Calu3 (cell line): ENCODE results near the gene CHRNA4. TPM values are rescaled to one million over a fixed set of nuclear protein-coding genes. Genes with fewer than 3 reads are reported as not detected.

Experiments used
- BruUV-seq: library from RNA; stranded (reverse); fragments of 400-500 nt; replicated peaks from 2 replicates; lab custom pipeline; 2021; lab: Mats Ljungman, UMichigan
- CTCF ChIA-PET: fragments of 300-600 bp; sonication (Branson Sonifier 250); formaldehyde crosslinking; loops from one replicate; lab custom pipeline; 2022; ENCODE audit warnings: antibody characterized with exemption; lab: Charles Lee
- DNase-seq: peaks from one replicate; pipeline ENCODE4 v3.0.0; 2022
- H3K27ac Mint-ChIP-seq: one replicate; pipeline ENCODE4 v1.8.0; 2022; ENCODE audit warnings: mixed read lengths; ENCODE audit not compliant: unreplicated experiment
- H3K27me3 Mint-ChIP-seq: one replicate; pipeline ENCODE4 v1.8.0; 2022; ENCODE audit warnings: mixed read lengths; ENCODE audit not compliant: unreplicated experiment
- H3K36me3 Mint-ChIP-seq: one replicate; pipeline ENCODE4 v1.8.0; 2022; ENCODE audit warnings: mild to moderate bottlenecking, moderate library complexity, mixed read lengths; ENCODE audit not compliant: insufficient read depth, unreplicated experiment
- H3K4me1 Mint-ChIP-seq: one replicate; pipeline ENCODE4 v1.8.0; 2022; ENCODE audit warnings: mild to moderate bottlenecking, low read depth, mixed read lengths; ENCODE audit not compliant: unreplicated experiment
- H3K4me3 Mint-ChIP-seq: one replicate; pipeline ENCODE4 v1.8.0; 2022; ENCODE audit warnings: mild to moderate bottlenecking, low read depth, moderate library complexity, mixed read lengths; ENCODE audit not compliant: unreplicated experiment
- H3K9me3 Mint-ChIP-seq: one replicate; pipeline ENCODE4 v1.8.0; 2022; ENCODE audit warnings: low read depth, mixed read lengths; ENCODE audit not compliant: unreplicated experiment
- intact Hi-C: fragments of 100-400 bp; cut with micrococcal nuclease; formaldehyde crosslinking; loops from one replicate; pipeline ENCODE4 v1.10.0; 2022; ENCODE audit not compliant: unreplicated experiment
- total RNA-seq: library from RNA; stranded (reverse); gene quantifications from 2 replicates; pipeline ENCODE4 v1.2.3, GENCODE V29; 2022
- TF ChIP-seq, protein P1 (sequence below): fragments of 200-600 bp; IDR thresholded peaks from one replicate; pipeline ENCODE4 v1.8.0; 2022; ENCODE audit warnings: antibody characterized with exemption; ENCODE audit not compliant: unreplicated experiment

The CHRNA4 gene
- total RNA-seq, 1 experiment from 2014 or later, result not detected

DNA sequence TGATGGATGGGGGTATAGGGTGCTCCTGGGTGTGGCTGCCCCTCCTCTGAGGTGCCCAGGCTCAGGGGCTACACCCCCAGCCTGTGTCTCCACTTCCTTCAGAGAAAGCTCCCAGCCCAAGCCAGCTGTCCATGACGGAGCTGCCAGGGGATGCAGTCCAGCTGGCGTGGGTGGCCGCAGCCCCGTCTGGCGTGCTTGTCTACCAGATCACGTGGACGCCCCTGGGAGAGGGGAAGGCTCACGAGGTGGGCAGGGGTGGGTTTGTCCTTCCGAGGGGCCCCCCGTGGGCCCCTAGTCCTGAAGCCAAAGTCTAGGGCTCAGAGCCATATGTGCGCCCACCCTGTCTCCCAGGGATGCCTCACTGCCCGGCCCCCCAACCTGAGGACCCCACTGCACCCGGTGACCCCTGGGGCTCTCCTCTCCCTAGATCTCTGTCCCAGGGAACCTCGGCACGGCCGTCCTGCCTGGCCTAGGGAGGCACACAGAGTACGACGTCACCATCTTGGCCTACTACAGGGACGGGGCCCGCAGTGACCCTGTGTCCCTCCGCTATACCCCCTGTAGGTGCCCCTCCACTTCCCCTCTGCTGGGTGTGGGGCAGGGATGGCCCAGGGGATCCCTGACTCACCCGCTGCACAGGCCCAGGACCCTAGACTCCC lies 48.3 kb downstream of the CHRNA4 start:
- H3K9me3 Mint-ChIP-seq, result no peaks in the 10 kb centered on the region
- H3K4me3 Mint-ChIP-seq, result no peak overlapping the region
- peaks cover 100% of the 10 kb centered on the region for H3K27me3 Mint-ChIP-seq
- no peak overlapping the region for H3K27ac Mint-ChIP-seq
- DNase-seq, result no peak
- CTCF ChIA-PET, result interaction anchor here (0.6 to 0.7 kb wide), 2 partner anchors 18 to 188 kb away, joined by 3 to 5 read pairs; no protein-coding TSS in a partner anchor
- H3K36me3 Mint-ChIP-seq, result peaks cover 9% of the 10 kb centered on the region
- TF ChIP-seq, protein P1, sequence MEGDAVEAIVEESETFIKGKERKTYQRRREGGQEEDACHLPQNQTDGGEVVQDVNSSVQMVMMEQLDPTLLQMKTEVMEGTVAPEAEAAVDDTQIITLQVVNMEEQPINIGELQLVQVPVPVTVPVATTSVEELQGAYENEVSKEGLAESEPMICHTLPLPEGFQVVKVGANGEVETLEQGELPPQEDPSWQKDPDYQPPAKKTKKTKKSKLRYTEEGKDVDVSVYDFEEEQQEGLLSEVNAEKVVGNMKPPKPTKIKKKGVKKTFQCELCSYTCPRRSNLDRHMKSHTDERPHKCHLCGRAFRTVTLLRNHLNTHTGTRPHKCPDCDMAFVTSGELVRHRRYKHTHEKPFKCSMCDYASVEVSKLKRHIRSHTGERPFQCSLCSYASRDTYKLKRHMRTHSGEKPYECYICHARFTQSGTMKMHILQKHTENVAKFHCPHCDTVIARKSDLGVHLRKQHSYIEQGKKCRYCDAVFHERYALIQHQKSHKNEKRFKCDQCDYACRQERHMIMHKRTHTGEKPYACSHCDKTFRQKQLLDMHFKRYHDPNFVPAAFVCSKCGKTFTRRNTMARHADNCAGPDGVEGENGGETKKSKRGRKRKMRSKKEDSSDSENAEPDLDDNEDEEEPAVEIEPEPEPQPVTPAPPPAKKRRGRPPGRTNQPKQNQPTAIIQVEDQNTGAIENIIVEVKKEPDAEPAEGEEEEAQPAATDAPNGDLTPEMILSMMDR, result peak; percentile 12
- no peaks in the 10 kb centered on the region for H3K4me1 Mint-ChIP-seq
- intact Hi-C loops, result no loop called here
- no TSS peak for BruUV-seq

DNA sequence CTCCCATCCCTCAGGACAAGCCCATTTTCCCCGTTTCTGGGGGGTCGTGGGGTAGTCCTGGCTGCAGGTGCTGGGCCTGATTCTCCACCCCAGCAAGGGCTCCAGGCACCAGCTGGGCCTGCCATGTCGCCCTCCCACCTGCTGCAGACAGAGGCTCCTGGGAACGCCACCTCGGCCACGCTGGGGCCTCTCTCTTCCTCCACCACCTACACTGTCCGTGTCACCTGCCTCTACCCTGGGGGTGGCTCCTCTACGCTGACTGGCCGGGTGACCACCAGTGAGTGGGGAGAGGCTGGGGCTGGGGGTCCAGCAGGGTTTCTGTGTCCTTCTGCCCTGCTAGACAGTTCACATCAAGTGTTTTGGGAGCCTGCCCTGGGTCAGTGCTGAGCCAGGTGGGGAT lies 48.9 kb downstream of the CHRNA4 start:
- H3K36me3 Mint-ChIP-seq, result peaks cover 9% of the 10 kb centered on the region
- BruUV-seq, result no TSS peak
- no peak overlapping the region for H3K4me3 Mint-ChIP-seq
- no peak overlapping the region for H3K27ac Mint-ChIP-seq
- CTCF ChIA-PET, result interaction anchor here (0.6 kb wide), 1 partner anchor 188 kb away, joined by 5 read pairs; no protein-coding TSS in a partner anchor
- peaks cover 100% of the 10 kb centered on the region for H3K27me3 Mint-ChIP-seq
- H3K4me1 Mint-ChIP-seq, result no peaks in the 10 kb centered on the region
- no peak for DNase-seq
- intact Hi-C loops, result no loop called here
- no peaks in the 10 kb centered on the region for H3K9me3 Mint-ChIP-seq
- TF ChIP-seq, protein P1, result no peak

DNA sequence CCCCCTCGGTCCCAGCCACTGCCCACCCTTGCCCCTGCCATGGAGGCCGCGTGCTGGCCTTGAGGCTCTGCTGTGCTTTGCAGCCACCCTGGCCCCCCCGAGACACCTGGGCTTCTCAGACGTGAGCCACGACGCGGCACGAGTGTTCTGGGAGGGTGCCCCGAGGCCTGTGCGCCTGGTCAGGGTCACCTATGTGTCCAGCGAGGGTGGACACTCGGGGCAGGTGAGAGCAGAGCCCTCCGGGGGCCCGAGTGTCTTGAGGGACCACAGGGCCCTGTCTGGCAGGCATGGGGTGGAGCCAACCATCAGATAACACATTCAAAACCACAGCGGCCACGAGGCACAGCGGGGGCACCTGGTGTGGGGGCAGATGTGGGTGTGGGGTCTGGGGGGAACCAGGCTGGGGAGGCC lies 49.3 kb downstream of the CHRNA4 start:
- no peak overlapping the region for H3K27ac Mint-ChIP-seq
- BruUV-seq, result no TSS peak
- CTCF ChIA-PET, result no interaction called here
- H3K36me3 Mint-ChIP-seq, result peaks cover 9% of the 10 kb centered on the region
- H3K9me3 Mint-ChIP-seq, result no peaks in the 10 kb centered on the region
- no peak overlapping the region for H3K4me3 Mint-ChIP-seq
- peaks cover 100% of the 10 kb centered on the region for H3K27me3 Mint-ChIP-seq
- DNase-seq, result no peak
- intact Hi-C loops, result no loop called here
- TF ChIP-seq, protein P1, result no peak
- H3K4me1 Mint-ChIP-seq, result no peaks in the 10 kb centered on the region

DNA sequence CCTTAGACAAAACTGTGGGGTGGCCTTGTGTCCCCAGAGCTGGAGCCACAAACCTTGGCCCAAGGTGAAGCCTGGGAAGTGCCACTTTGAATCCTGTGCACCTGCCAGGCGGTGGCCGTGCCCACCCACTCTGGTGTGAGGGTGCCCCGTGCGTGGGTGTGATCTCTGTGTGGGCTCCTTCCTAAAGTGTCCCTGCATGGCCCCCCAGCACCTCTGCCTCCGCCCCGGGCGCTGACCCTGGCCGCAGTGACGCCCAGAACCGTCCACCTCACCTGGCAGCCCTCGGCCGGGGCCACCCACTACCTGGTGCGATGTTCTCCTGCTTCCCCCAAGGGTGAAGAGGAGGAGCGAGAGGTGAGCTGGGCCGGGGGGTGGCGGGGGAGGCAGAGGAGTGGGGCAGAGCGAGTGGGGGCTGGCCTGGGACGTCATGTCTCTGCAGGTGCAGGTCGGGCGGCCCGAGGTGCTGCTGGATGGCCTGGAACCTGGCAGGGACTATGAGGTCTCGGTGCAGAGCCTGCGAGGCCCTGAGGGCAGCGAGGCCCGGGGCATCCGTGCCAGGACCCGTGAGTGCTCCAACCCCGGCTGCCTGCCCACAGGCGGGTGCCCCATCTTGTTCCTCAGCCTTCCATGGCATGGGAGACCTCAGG lies 49.8 kb downstream of the CHRNA4 start:
- Mint-ChIP-seq H3K4me3 (no peak overlapping the region), H3K9me3 (no peaks in the 10 kb centered on the region), H3K27me3 (peaks cover 94% of the 10 kb centered on the region), H3K36me3 (peaks cover 9% of the 10 kb centered on the region), H3K27ac (no peak overlapping the region), H3K4me1 (no peaks in the 10 kb centered on the region)
- CTCF ChIA-PET, result interaction anchor here (2.1 to 2.7 kb wide), 2 partner anchors 59 to 70 kb away, joined by 5 to 55 read pairs; no protein-coding TSS in a partner anchor
- DNase-seq, result no peak
- intact Hi-C loops, result no loop called here
- BruUV-seq, result no TSS peak
- TF ChIP-seq, protein P1, result no peak
